ENCODE data around the gene ROR2.

ROR2 gene

GRCh38 chr9:91900055-91900796 lies 49.8 kb downstream of the ROR2 start:
- DNase-seq (ENCODE audit: low read depth in 3 of 3) = no peak

- no peak for DNase-seq (ENCODE audit: low read depth in 3 of 3)
These were observed 50.4 kb downstream of the ROR2 start for GRCh38 chr9:91899594-91899993.

GRCh38 chr9:91899219-91899563 lies 50.8 kb downstream of the ROR2 start:
- DNase-seq (ENCODE audit: low read depth in 3 of 3) = no peak

DNA sequence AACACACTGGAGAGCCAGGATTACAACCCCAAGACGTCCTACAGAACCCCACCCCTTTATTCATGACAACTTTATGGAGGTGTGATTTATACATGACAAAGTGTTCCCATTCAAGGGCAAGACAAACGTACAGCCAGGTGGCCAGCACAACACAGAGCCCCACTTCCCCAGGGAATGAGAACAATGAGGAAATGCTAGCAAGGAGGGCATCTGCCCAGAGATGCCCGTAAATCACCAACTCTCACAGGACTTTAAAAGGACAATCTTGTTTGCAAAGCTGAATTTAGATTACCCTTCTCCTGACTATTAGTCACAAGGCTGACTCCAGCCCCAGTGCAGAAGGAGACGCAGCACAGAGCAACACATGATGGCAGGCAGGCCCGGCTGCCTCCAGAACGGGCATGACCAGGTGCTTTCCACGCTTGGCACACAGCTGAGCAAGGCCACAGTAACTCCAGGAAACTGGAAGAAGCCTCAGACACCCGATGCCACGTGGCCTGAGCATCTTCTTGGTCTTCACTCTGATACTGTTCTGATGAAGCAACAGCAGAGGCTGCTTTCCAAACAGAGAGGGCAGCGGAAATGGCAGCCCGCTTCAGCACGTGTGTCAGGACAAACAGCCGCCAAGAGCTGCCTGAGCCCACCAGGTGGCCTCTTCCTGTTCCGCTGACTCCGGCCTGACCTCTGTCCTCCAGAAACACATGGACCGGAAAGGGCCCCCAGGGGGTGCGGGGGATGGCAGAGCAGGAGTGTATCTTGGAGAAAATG lies 51.4 kb downstream of the ROR2 start:
- DNase-seq (ENCODE audit: low read depth in 3 of 3) = no peak

DNA sequence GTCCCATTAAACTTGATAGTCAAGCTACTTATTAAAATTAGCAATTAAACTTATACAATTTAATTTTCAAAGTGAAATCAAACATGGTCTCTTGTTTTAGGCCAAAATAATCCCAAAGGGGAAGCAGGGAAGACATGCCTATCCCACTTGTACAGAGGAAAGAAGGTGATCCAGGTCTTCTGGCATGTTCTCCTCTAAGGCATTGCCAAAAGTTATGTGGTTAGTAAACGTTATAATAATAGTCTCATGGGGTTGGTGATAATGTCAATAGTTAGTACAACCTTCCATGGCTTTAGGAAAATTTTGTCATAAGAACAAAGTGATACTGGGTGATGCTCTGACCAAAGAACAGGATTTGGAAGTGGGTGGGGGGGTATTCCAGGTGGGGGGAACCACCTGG lies 52.8 kb downstream of the ROR2 start:
- no peak for DNase-seq (ENCODE audit: low read depth in 3 of 3)

DNA sequence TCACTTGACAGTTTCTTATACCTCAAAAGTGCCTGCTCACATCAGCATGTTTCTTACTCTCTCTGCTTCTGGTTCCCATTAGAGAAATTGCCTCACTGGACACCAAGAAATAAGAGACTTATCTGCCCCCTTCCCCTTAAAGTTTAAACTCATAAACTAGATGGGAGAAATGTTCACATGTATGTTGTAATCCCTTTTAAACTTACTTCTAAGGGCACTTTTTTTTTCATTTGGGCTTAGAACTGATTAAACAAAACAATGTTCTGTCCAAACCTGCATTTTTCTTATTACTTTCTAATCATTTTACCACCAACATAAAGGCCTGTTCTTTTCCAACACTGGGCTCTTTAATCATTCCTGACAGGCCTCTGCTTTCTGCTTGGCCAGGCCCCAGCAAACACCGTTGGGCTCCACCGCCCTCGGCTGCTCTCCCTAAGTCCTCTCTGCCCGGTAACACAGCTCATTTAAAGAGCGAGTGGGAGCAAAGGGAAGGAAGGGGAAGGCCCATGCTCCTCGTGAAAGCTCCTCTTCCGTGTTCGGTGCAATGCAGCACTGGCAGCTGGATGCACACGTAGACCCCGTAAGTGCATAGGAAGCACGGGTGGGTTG lies 53.4 kb downstream of the ROR2 start:
- no peak for DNase-seq (ENCODE audit: low read depth in 3 of 3)

DNA sequence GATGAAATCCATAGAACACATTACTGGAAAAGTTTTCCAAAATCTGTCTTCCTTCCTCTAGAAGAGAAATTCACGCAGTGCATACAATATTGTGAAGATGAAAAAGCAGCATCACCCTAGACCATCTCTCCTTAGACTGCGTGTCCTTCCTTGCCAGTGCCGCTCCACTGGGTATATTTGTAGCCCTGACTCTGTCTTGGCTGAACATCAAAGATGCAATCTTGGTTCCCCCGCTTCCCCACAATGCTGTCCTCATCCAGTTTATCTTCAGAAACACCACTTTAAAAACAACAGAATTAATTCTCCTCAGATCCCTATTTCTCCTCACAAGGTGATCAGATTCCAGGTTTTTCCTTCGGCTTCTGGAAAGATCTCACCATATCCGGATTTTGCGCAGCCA lies 53.9 kb downstream of the ROR2 start:
- no peak for DNase-seq (ENCODE audit: low read depth in 3 of 3)

DNA sequence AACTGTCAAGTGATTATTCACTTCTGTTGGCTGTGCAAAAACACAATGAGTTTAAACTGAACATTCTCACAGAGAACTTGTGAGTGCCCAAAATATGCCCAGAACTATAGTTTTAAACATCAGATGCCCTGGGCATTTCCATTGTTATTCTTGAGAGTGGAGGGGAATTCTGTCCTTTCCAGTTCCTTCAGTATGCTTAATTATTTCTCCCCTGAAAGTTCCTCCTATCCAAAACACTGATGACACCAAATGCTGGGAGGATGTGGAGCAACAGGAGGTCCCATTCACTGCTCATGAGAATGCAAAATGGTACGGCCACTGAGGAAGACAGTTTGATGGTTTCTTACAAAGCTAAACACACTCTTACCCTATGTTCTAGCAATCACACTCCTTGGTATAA lies 55.5 kb downstream of the ROR2 start:
- DNase-seq (ENCODE audit: low read depth in 3 of 3) = no peak

DNA sequence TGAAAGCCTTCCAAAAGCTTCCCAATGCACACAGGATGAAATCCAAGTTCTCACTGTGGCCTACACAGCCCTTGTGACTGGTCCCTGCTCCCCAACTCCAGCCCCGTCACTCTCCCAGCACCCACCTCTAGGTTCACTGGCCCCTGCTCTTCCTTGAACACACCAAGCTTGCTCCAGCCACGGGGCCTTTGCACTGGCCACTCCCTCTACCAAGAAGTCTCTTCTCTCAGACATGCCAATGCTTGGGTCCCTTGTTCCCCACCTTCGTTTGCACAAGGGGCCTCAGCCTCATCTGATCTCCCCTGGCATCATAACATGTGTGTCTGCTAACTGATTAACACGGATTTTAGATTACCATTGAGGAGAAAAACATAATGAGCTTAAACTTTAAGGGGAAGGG lies 56.0 kb downstream of the ROR2 start:
- no peak for DNase-seq (ENCODE audit: low read depth in 3 of 3)

DNA sequence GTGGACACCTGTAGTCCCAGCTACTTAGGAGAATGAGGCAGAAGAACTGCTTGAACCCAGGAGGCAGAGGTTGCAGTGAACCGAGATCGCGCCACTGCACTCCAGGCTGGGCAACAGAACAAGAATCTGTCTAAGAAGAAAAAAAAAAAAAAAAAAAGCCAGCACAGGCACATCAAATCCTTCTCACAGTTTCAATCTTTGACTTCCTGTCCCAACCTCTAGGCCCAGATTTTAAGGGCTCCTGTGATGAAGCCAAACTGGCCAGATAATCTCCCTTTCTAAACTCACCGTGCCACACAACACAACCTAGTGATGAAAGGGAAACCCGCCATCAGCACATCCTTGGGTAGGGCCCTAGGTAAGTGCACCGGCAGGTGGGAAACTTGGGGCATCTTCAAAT lies 58.1 kb downstream of the ROR2 start:
- DNase-seq (ENCODE audit: low read depth in 3 of 3) = no peak

DNA sequence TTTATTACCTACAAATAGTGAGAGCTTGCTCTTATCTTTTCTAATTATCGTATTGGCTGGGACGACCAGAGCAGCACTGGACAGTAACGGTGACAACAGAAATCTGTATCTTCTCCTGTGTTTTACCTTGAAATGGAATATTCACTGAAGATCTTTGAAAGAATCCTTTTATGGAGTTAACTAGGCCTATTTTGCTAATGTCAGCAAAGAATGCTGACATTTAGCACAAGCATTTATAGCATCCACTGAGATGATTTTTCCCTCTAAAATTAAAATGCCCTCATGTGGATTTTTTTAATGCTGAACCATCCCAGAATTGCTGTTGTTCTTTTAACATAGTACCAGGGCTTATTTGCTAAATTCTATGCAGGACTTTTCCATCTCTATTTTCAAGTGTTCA lies 59.4 kb downstream of the ROR2 start:
- DNase-seq (ENCODE audit: low read depth in 3 of 3) = no peak

DNA sequence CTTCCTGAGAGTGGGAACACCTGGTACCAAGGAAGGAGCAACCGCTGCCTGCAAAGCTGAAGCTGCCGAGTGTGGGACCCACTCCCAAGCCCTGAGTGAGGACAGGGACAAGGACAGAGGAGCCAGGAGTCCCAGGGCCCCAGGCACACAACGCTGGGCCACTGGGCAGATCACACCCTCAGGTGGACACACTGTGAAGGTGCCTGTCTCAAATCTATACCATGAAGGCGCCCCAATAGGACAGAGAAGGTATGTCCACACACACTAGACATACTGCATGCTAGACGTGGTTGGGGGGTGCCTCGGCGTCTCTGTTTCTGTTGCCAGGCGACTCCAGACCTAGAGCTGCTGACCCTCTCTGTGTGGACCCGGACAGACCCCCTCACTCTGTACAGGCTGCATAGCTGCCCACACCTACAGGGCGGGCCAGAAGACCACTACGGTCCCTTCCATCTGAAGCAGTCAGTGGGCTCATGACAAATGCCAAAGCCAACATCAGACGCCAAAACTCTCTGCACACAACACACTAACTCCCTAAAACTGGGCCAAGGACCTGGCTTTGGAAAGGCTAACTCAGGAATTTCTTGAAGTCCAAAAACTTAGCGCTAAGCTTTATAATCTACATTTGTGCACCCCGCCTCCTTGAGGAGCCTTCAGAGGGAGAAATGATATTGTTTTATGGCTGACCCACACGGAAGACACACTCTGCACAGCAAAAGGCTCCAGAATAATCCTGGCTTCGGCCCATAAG lies 60.7 kb downstream of the ROR2 start:
- no peak for DNase-seq (ENCODE audit: low read depth in 3 of 3)

DNA sequence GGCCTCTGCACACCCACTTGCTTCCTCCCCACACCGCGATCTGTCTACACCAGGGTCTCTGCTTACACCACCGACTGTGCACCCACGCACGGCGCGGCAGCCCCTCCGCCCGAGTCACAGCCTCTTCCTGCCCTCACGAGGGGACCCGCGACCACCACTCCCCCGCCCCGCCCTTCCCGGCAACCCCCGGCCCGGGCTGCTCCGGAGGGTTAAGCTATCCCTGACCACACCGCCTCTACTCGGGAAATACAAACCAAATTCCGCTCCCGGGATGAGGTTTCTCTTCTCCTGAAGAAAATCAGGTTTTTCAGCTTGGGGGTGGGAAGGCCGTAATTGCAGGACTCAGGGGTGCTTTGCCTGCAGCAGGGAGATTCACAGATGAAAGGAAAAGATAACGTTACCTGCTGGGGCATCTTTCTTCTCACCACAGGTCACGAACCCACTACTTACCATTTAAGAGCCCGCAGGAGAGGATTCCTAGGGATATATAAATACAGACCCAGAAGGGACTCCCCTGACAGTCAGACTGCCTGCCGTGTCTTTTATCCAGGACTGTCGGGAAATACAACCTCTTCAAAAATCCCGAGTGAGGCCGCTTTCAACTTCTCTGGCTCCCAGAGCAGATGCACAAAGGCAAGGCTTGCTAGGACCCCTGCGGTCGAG lies 63.5 kb downstream of the ROR2 start:
- DNase-seq (ENCODE audit: low read depth in 3 of 3) = no peak

- DNase-seq (ENCODE audit: low read depth in 3 of 3) = no peak
These were observed 64.1 kb downstream of the ROR2 start for GRCh38 chr9:91885746-91886413.

DNA sequence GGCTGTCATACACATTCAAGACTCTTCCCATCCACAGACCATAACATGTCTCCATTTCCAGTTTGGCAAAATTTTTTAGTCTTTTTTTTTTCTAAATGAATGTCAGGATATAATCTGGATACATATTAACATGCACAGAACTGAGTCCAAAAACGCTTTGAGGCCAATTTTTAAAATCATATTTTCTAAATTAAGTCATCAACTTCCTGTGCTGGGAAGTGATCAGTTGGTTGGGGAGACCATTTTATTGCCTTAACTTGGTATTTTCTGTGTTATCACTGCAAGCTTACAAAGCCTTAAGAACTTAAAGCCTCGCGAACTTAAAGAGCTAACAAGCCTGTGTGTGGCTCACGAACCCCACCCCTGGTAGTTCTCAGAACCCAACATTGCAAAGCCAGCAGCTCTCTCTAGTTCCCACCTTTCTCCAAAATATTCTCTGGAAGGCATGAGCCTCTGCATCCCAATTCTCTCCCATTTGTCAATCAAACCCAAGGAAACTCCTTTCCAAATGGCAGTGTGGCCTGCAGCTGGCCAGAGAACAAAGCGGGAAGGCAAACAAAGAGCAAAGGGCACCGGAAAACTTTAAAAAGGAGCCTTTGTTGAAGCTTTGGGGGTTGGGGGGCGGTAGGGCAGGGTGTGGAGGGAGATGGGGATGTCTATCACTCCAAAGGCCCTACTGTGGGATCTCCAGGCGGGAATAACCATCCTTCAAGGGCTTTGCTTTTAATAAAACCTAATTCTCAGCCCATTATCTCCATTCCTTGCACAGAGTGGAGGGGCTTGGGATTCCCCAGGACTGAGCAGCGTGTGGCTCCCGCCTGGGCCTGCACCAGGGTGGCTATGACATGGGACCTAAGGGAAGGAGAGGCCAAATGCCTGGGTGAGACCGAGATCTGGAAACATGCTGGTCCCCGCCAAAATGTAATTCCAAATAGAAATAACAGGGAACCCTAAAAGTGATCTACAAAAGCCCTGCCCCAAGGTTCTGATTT lies 65.0 kb downstream of the ROR2 start:
- DNase-seq (ENCODE audit: low read depth in 3 of 3) = no peak

GRCh38 chr9:91884153-91884552 lies 65.9 kb downstream of the ROR2 start:
- no peak for DNase-seq (ENCODE audit: low read depth in 3 of 3)

- DNase-seq (ENCODE audit: low read depth in 3 of 3) = no peak
These were observed 66.5 kb downstream of the ROR2 start for GRCh38 chr9:91883503-91883902.

DNA sequence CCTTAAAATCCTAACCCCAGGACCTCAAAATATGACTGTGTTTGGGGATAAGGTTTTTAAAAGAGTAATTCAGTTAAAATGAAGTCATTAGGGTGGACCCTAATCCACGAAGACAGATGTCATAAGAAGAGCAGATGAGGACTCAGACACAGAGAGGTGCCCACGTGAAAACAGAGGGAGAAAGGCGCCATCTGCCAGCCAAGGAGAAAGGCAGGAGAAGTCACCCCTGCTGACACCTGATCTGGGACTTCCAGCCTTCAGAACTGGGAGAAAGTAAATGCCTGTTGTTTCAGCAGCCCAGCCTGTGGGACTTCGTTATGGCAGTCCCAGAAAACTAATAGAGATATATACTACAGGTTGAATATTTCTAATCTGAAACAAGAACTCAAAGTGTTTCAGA lies 67.4 kb downstream of the ROR2 start:
- DNase-seq (ENCODE audit: low read depth in 3 of 3) = no peak

- DNase-seq (ENCODE audit: low read depth in 3 of 3) = no peak
These were observed 69.6 kb downstream of the ROR2 start for GRCh38 chr9:91880378-91880972.

- DNase-seq (ENCODE audit: low read depth in 3 of 3) = no peak
These were observed 70.8 kb downstream of the ROR2 start for GRCh38 chr9:91879231-91879630.
